Trophoblast cell (in vitro differentiated cells and primary cell): ENCODE results near the gene SSC5D.

Experiments
- DNase-seq, 2 donors: peaks; one replicate each; pipeline ENCODE4 v3.0.0-alpha.2; 2016
- H2AFZ ChIP-seq: 2 replicates; pipeline ENCODE4 v1.6.1; 2013; ENCODE audit warnings: low read length, moderate library complexity, mild to moderate bottlenecking; ENCODE audit not compliant: insufficient read depth, poor library complexity
- H2AK5ac ChIP-seq: 2 replicates; pipeline ENCODE4 v1.6.1; 2013; ENCODE audit warnings: mild to moderate bottlenecking, low read length
- H2BK120ac ChIP-seq: 2 replicates; pipeline ENCODE4 v1.6.1; 2013; ENCODE audit warnings: low read length, mild to moderate bottlenecking, moderate library complexity; ENCODE audit not compliant: insufficient read depth, poor library complexity
- H2BK12ac ChIP-seq: 2 replicates; pipeline ENCODE4 v1.6.1; 2013; ENCODE audit warnings: mild to moderate bottlenecking, low read length, moderate library complexity
- H2BK5ac ChIP-seq: 2 replicates; pipeline ENCODE4 v1.6.1; 2013; ENCODE audit warnings: low read length, low read depth, moderate library complexity, mild to moderate bottlenecking; ENCODE audit not compliant: poor library complexity
- H3K14ac ChIP-seq: 2 replicates; pipeline ENCODE4 v1.6.1; 2013; ENCODE audit warnings: mild to moderate bottlenecking, low read length
- H3K18ac ChIP-seq: 2 replicates; pipeline ENCODE4 v1.6.1; 2013; ENCODE audit warnings: mild to moderate bottlenecking, low read length
- H3K23ac ChIP-seq: 2 replicates; pipeline ENCODE4 v1.6.1; 2013; ENCODE audit warnings: low read length
- H3K27ac ChIP-seq: 2 replicates; pipeline ENCODE4 v1.5.1; 2013; ENCODE audit warnings: low read depth, mild to moderate bottlenecking, inconsistent platforms, low read length, moderate library complexity
- H3K27me3 ChIP-seq: 2 replicates; pipeline ENCODE4 v1.6.1; 2013; ENCODE audit warnings: inconsistent platforms, mild to moderate bottlenecking, low read length, moderate library complexity; ENCODE audit not compliant: insufficient read depth
- H3K36me3 ChIP-seq, 2 experiments: 1 replicate in 1 of 2; 2 replicates in 1 of 2; pipeline ENCODE4 v1.6.1; 2013; ENCODE audit warnings: low read length in 2 of 2, mild to moderate bottlenecking in 2 of 2, moderate library complexity in 1 of 2; ENCODE audit not compliant: insufficient read depth in 2 of 2, control insufficient read depth in 1 of 2
- H3K4ac ChIP-seq: 2 replicates; pipeline ENCODE4 v1.6.1; 2013; ENCODE audit warnings: low read depth, mild to moderate bottlenecking, low read length, moderate library complexity
- H3K4me1 ChIP-seq, 2 experiments: 1 replicate in 1 of 2; 2 replicates in 1 of 2; pipeline ENCODE4 v1.6.1; 2013; ENCODE audit warnings: low read length in 2 of 2, mild to moderate bottlenecking in 2 of 2, moderate library complexity in 1 of 2; ENCODE audit not compliant: insufficient read depth in 2 of 2, control insufficient read depth in 1 of 2
- H3K4me2 ChIP-seq: 2 replicates; pipeline ENCODE4 v1.6.1; 2013; ENCODE audit warnings: inconsistent platforms, mild to moderate bottlenecking, low read length, moderate library complexity
- H3K4me3 ChIP-seq: 2 replicates; pipeline ENCODE4 v1.5.1; 2013; ENCODE audit warnings: mild to moderate bottlenecking, low read depth, low read length, inconsistent platforms
- H3K79me1 ChIP-seq: one replicate; pipeline ENCODE4 v1.6.1; 2013; ENCODE audit warnings: low read length
- H3K79me2 ChIP-seq: 2 replicates; pipeline ENCODE4 v1.6.1; 2013; ENCODE audit warnings: low read length, mild to moderate bottlenecking; ENCODE audit not compliant: control insufficient read depth, insufficient read depth, poor library complexity
- H3K9ac ChIP-seq: 2 replicates; pipeline ENCODE4 v1.6.1; 2013; ENCODE audit warnings: mild to moderate bottlenecking, low read length
- H3K9me3 ChIP-seq: 2 replicates; pipeline ENCODE4 v1.6.1; 2013; ENCODE audit warnings: low read depth, mild to moderate bottlenecking, control low read depth, inconsistent platforms, low read length; ENCODE audit not compliant: insufficient read depth
- H4K12ac ChIP-seq: 2 replicates; pipeline ENCODE4 v1.6.1; 2013; ENCODE audit warnings: low read depth, mild to moderate bottlenecking, low read length, moderate library complexity
- H4K8ac ChIP-seq: 2 replicates; pipeline ENCODE4 v1.6.1; 2013; ENCODE audit warnings: low read depth, mild to moderate bottlenecking, low read length, moderate library complexity
- H4K91ac ChIP-seq: one replicate; pipeline ENCODE4 v1.6.1; 2013; ENCODE audit warnings: low read depth, mild to moderate bottlenecking, low read length, moderate library complexity
- WGBS: extraction: QIAGEN DNeasy Blood & Tissue Kit; methylation state at CpG from one replicate; pipeline ENCODE4 v1.1.7; 2013; ENCODE audit warnings: missing lambda C conversion rate; ENCODE audit not compliant: insufficient read length, insufficient coverage; ENCODE audit errors: extremely low coverage; 5-methylcytosine and 5-hydroxymethylcytosine counted together

The SSC5D gene

DNA sequence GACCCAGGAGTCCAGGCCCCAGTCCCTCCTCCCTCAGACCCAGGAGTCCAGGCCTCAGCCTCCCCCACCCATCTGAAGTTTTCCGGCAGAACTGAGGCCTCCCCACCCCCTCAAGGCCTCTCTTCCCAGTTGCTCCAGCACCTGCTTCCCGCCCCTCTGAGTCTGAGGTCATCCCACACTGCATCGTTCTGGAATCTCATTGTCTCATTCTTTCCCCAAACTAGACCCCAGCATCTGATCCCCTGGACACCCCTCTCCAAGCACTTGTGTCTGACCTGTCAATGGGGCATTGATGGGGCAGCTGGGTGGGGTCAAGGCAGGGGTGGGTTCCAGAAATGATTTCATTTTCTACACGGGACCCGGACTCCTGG is 49.5 kb downstream of the SSC5D start:
- Histone ChIP-seq H3K27me3 (no peaks in the 10 kb centered on the region), H3K18ac (no peak overlapping the region), H3K79me2 (no peaks in the 10 kb centered on the region), H2BK120ac (no peak overlapping the region), H4K8ac (no peak overlapping the region), H3K4ac (no peak overlapping the region), H3K79me1 (peaks cover 2% of the 10 kb centered on the region), H3K9ac (no peak overlapping the region), H3K9me3 (peaks cover 2% of the 10 kb centered on the region), H2BK12ac (no peak overlapping the region), H3K14ac (no peak overlapping the region), H3K23ac (no peak overlapping the region), H3K4me3 (no peak overlapping the region), H2BK5ac (no peak overlapping the region), H3K4me1 (peaks cover 4 to 5% of the 10 kb centered on the region in 2 experiments), H4K91ac (no peak overlapping the region), H2AFZ (no peak overlapping the region), H3K27ac (no peak overlapping the region), H3K36me3 (no peaks in the 10 kb centered on the region), H2AK5ac (no peak overlapping the region), H4K12ac (no peak overlapping the region), H3K4me2 (no peak overlapping the region)
- WGBS, result no CpG with 5 or more reads among the region's 5 CpGs
- DNase-seq, result no peak

DNA sequence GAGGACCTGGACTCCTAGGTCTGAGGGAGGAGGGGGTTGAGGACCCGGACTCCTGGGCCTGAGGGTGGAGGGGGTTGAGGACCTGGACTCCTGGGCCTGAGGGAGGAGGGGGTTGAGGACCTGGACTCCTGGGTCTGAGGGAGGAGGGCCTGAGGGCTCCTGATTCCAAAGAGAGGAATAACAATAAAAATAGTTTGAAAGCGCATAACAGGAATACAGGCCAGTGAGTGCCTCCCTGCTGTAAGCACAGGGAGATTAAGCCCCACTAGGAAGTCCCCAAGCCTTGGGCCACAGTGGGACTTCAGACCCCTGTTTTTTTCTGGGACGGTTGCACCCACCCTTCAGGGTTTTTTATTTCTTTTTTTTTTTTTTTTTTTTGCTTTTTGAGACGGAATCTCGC is 49.9 kb downstream of the SSC5D start:
- Histone ChIP-seq H3K14ac (no peak overlapping the region), H4K12ac (no peak overlapping the region), H3K4me3 (no peak overlapping the region), H2BK120ac (no peak overlapping the region), H3K18ac (no peak overlapping the region), H3K27ac (no peak overlapping the region), H3K4me1 (peaks cover 4 to 5% of the 10 kb centered on the region in 2 experiments), H3K36me3 (no peaks in the 10 kb centered on the region), H2BK5ac (no peak overlapping the region), H3K79me1 (peaks cover 2% of the 10 kb centered on the region), H3K23ac (no peak overlapping the region), H2AFZ (no peak overlapping the region), H2AK5ac (no peak overlapping the region), H3K79me2 (no peaks in the 10 kb centered on the region), H3K4ac (no peak overlapping the region), H4K91ac (no peak overlapping the region), H3K27me3 (no peaks in the 10 kb centered on the region), H2BK12ac (no peak overlapping the region), H3K4me2 (no peak overlapping the region), H4K8ac (no peak overlapping the region), H3K9me3 (peaks cover 2% of the 10 kb centered on the region), H3K9ac (no peak overlapping the region)
- DNase-seq, result no peak
- WGBS, result no CpG with 5 or more reads among the region's 5 CpGs

DNA sequence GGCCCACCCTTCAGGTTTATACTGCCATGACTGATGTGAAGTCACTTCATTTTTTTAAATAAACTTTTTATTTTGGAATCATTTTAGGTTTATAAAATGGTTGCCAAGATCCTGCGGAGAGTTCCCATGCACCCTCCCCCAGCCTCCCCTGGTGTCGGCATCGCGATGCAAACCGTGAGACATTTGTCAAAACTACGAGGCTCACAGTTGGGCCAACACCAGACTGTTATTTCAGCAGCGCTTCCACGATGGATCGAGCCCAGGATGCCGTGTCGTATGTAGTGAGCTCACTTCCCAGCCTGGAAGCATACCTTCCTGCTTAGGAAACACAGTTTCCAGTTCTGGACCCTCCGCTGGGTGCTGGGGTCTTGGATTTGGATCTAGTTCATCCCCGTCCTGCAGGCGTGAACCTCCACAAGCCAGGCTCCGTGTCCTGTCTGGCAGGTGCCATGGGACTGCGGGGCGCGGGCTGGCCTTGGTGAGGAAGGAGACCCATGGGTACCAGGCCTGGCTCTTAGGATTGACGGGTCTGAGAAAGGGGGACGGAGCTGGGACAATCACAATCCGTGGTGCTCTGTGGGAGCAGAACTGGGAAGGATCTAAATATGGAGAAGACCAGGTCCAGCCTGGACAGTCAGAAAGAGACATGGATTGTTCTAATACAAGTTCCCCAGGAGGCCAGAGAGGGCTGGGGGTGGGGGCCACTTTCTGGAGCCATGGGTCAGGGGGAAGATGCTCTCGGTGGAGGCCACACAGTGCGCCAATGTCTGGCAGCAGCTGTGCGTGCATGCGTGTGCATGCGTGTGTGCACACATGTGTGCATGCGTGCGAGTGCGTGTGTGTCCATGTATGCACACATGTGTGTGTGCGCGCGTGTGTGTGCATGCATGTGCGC is 51.1 kb downstream of the SSC5D start:
- no peaks in the 10 kb centered on the region for H3K79me2 ChIP-seq
- H3K36me3 ChIP-seq, result no peaks in the 10 kb centered on the region
- H3K4me3 ChIP-seq, result no peak overlapping the region
- no peak overlapping the region for H3K14ac ChIP-seq
- H3K4me2 ChIP-seq, result no peak overlapping the region
- H3K27me3 ChIP-seq, result no peaks in the 10 kb centered on the region
- WGBS, result no CpG with 5 or more reads among the region's 33 CpGs
- H2BK120ac ChIP-seq, result no peak overlapping the region
- peaks cover 4 to 5% of the 10 kb centered on the region in 2 experiments for H3K4me1 ChIP-seq
- no peak overlapping the region for H3K4ac ChIP-seq
- no peak overlapping the region for H3K23ac ChIP-seq
- DNase-seq, result no peak
- no peak overlapping the region for H2BK5ac ChIP-seq
- H3K9ac ChIP-seq, result no peak overlapping the region
- no peak overlapping the region for H2BK12ac ChIP-seq
- no peak overlapping the region for H3K18ac ChIP-seq
- H2AFZ ChIP-seq, result no peak overlapping the region
- no peak overlapping the region for H4K12ac ChIP-seq
- H3K9me3 ChIP-seq, result peaks cover 2% of the 10 kb centered on the region
- H3K79me1 ChIP-seq, result peaks cover 2% of the 10 kb centered on the region
- no peak overlapping the region for H4K8ac ChIP-seq
- H4K91ac ChIP-seq, result no peak overlapping the region
- no peak overlapping the region for H2AK5ac ChIP-seq
- H3K27ac ChIP-seq, result no peak overlapping the region

DNA sequence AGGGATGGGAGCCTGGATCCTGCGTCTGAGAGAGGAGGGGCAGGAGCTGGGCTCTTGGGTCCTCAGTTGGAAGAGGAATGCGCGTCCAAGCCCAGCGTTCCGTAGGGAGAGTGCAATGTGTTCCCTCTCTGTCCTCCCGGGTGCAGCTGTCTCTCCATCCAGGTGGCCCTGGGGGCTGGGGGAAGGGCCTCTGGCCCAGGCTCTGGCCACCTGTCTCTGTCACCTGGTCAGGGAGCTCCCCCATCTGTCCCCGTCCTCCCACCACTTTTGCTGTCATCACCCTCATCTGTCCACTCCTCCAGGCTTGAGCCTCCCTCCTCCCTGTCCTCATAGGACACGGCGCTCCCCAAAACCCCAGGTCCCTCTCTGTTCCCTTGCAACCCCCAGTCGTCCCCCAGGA is 52.4 kb downstream of the SSC5D start:
- Histone ChIP-seq H3K4ac (no peak overlapping the region), H4K91ac (no peak overlapping the region), H2BK12ac (no peak overlapping the region), H4K8ac (no peak overlapping the region), H3K9me3 (peaks cover 2% of the 10 kb centered on the region), H2AK5ac (no peak overlapping the region), H3K9ac (no peak overlapping the region), H2BK120ac (no peak overlapping the region), H3K4me3 (no peak overlapping the region), H2BK5ac (no peak overlapping the region), H3K4me1 (peaks cover 4 to 5% of the 10 kb centered on the region in 2 experiments), H3K23ac (no peak overlapping the region), H3K18ac (no peak overlapping the region), H2AFZ (no peak overlapping the region), H3K4me2 (no peak overlapping the region), H3K36me3 (no peaks in the 10 kb centered on the region), H3K79me2 (no peaks in the 10 kb centered on the region), H4K12ac (no peak overlapping the region), H3K27me3 (no peaks in the 10 kb centered on the region), H3K27ac (no peak overlapping the region), H3K14ac (no peak overlapping the region), H3K79me1 (peaks cover 2% of the 10 kb centered on the region)
- WGBS, result no CpG with 5 or more reads among the region's 10 CpGs
- no peak for DNase-seq
